Motor neuron (in vitro differentiated cells): ENCODE results near the gene PTGS1. TPM values are rescaled to one million over a fixed set of nuclear protein-coding genes. Genes with fewer than 3 reads are reported as not detected.

ENCODE experiments used
- ATAC-seq, 8 experiments: fragments of 200-7000 bp; cut with Tn5 transposase; replicated peaks in 6 of 8; 2 replicates each; pipeline ENCODE4 v1.8.0; 2021; ENCODE audit warnings: mild to moderate bottlenecking in 8 of 8, moderate library complexity in 8 of 8
- H3K27ac ChIP-seq, 2 donors: fragments of 250-450 bp; sonication (Bioruptor Pico); 2 replicates each; pipeline ENCODE4 v1.9.0; 2021; ENCODE audit warnings: antibody characterized with exemption in 2 of 2, mild to moderate bottlenecking in 2 of 2, moderate library complexity in 1 of 2
- H3K4me1 ChIP-seq, 2 donors: fragments of 250-450 bp; sonication (Bioruptor Pico); replicated peaks in 1 of 2; 2 replicates each; pipeline ENCODE4 v1.6.1; 2021; ENCODE audit warnings: antibody characterized with exemption in 2 of 2, mild to moderate bottlenecking in 2 of 2, moderate library complexity in 1 of 2
- H3K4me3 ChIP-seq, 5 donors: fragments of 250-450 bp; sonication (Bioruptor Pico); 2 replicates each; pipeline ENCODE4 v1.9.0; 2021; ENCODE audit warnings: antibody characterized with exemption in 5 of 5, mild to moderate bottlenecking in 5 of 5, moderate library complexity in 4 of 5
- WGBS, 10 experiments: fragments of 450-650 bp; shearing (Covaris generic); methylation state at CpG; one replicate each; pipeline ENCODE4 v1.0.0; 2022; 5-methylcytosine and 5-hydroxymethylcytosine counted together
- in situ Hi-C, 9 experiments: fragments of 400-800 bp; cut with MboI; loops; one replicate each; pipeline ENCODE4 v1.15.0; 2021; ENCODE audit warnings: low sequenced_read_pairs in 9 of 9, low pct_unique_long_range_greater_than_20kb in 2 of 9; ENCODE audit not compliant: unreplicated experiment in 9 of 9
- total RNA-seq, 8 experiments: library from RNA; unstranded; fragments of 300-600 nt; gene quantifications; 2 replicates each; pipeline versions ENCODE4 v1.2.3 to v1.2.4, GENCODE V29; 2022

The PTGS1 gene
- total RNA-seq, 8 experiments from 2014 or later, result 0.05 to 3.2 (median 0.24) TPM

DNA sequence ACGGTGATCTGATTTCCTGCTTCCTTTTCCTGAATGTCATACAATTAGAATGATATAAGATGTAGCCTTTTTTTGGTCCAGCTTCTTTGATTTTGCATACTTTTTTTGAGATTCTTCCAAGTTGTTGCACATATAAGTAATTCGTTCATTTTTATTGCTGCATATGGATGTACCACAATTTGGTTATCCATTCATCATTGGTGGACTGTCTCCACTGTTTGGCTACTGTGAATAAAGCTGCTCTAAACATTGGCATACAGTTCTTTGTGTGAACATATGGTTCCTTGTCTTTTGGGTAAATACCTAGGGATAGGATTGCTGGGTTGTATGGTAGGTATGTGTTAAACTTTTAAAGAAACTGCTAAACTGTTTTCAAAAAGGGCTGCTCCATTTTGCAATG, 54.3 kb downstream of the PTGS1 start:
- no peaks in the 10 kb centered on the region for H3K4me1 ChIP-seq
- H3K27ac ChIP-seq, result no peak overlapping the region
- 0 to 75% (median 37%) methylated on average over 1 to 2 of the region's 2 CpGs for WGBS, 10 experiments
- in situ Hi-C loops, result no loop called here
- ATAC-seq, result peak in 2 of 8 experiments; percentile 58 to 67
- no peak overlapping the region for H3K4me3 ChIP-seq

DNA sequence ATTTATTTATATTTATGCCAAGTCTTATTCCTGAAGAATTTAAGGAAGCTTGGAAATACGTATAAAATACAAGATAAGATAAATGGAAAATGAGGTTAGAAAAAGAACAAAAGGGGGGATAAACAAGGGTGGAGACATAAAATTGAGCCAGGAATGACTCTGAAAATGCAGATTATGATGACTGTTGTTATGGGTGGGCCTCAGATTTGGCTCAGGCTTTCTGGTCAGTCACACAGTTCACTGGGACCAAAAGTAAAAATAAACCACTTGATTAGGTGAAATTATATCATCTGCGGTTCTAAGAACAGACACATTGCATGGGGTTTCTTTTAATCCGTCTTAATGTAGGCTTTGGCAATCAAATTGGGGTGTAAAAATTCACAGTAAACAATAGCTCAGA, 55.9 kb downstream of the PTGS1 start:
- 5 to 81% (median 58%) methylated on average over 1 to 3 of the region's 3 CpGs for WGBS, 10 experiments
- in situ Hi-C loops, result no loop called here
- peak in 2 of 8 experiments; percentile 81 to 90 for ATAC-seq
- Histone ChIP-seq H3K4me1 (no peaks in the 10 kb centered on the region), H3K27ac (no peak overlapping the region), H3K4me3 (no peak overlapping the region)

DNA sequence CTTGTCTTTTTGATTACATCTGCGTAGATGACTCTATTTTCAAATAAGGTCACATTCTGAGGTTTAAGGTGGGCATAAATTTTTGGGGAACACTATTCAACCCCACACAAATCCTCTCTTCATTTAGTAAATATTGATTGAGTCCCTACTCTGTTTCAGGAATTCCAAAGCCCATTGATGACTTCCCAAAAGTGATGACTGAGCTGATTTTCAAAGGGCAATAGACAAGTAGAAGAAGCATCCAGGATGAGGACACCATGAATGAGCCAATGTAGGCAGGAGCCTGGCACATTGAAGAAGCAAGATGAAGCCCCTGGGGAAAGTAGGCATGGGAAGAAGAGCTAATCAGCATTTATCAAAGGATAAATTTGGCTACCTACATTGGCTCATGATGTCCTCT, 71.7 kb downstream of the PTGS1 start:
- Histone ChIP-seq H3K27ac (no peak overlapping the region), H3K4me3 (no peak overlapping the region), H3K4me1 (no peaks in the 10 kb centered on the region)
- 17 to 80% (median 50%) methylated on average over 1 of the region's 1 CpG; no CpG with 5 or more reads in 3 of the 10 experiments for WGBS, 10 experiments
- in situ Hi-C loops, result no loop called here
- ATAC-seq, result no peak

DNA sequence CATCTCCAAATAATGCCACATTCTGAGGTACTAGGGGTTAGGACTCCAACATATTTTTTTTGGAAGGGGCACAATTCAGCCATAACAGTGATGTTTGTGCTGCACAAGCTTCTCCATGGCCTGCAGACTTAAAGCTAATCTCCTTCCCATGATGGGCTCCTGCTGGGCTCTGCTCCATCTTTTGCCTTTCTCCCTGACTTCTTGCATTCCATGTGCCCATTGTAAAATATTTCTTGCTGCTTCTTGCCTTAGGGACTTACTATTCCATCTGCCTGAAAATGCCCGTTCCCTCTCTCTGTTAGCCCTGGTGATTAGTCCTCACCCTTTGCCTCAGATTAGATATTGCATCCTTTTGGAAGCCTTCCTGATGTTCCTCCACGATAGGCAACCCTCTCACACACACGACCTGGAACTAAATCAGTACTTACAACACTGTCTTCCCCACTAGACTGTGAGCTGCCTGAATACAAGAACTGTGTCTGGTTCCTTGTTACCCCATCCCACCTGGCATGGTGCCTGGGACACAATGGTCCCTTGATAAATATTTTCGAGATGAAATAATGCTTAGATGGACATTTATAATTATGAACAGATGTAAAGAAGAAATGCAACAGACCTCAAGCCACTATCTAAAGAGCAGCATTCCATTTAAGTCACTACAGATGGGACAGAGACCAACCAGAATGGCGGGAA, 73.4 kb downstream of the PTGS1 start:
- WGBS, 10 experiments, result 0 to 78% (median 24%) methylated on average over 1 to 5 of the region's 5 CpGs; no CpG with 5 or more reads in 1 of the 10 experiments
- no peak for ATAC-seq
- in situ Hi-C loops, result no loop called here
- Histone ChIP-seq H3K27ac (no peak overlapping the region), H3K4me1 (no peaks in the 10 kb centered on the region), H3K4me3 (no peak overlapping the region)

Other genes with a start within 250 kb of the PTGS1 start
- 100 to 1,000 TPM in 1 of 8 experiments, 10 to 100 TPM in 7; 40.9 to 119 (median 64.1) TPM for gene NDUFA8, start 211.2 kb upstream of the PTGS1 start, total RNA-seq
- 10 to 100 TPM in 1 of 8 experiments, 1 to 10 TPM in 3, under 1 TPM in 1, not detected in 3; 0.54 to 43.3 (median 1.2) TPM for gene MORN5, start 211.1 kb upstream of the PTGS1 start, total RNA-seq
- gene LHX6, start 142.1 kb upstream of the PTGS1 start, total RNA-seq, result 1 to 10 TPM in 2 of 8 experiments, under 1 TPM in 6; 0.14 to 3.9 (median 0.60) TPM
- 10 to 100 TPM; 11.7 to 19.2 (median 15.4) TPM for gene RBM18, start 106.2 kb upstream of the PTGS1 start, total RNA-seq
- 10 to 100 TPM; 23.1 to 81.6 (median 31.1) TPM for gene MRRF, start 106.1 kb upstream of the PTGS1 start, total RNA-seq
- gene OR1J1, start 106.9 kb downstream of the PTGS1 start, total RNA-seq, result under 1 TPM in 2 of 8 experiments, not detected in 6; 0.33 to 0.80 TPM
- not detected for gene OR1J2, start 139.8 kb downstream of the PTGS1 start, total RNA-seq
- 1 to 10 TPM in 1 of 8 experiments, under 1 TPM in 1, not detected in 6; 0.21 to 1.3 TPM for gene OR1J4, start 148.1 kb downstream of the PTGS1 start, total RNA-seq
- under 1 TPM in 3 of 8 experiments, not detected in 5; 0.23 to 0.49 (median 0.43) TPM for gene OR1N1, start 156.3 kb downstream of the PTGS1 start, total RNA-seq
- gene OR1N2, start 182.1 kb downstream of the PTGS1 start, total RNA-seq, result under 1 TPM in 2 of 8 experiments, not detected in 6; 0.45 to 0.62 TPM
- under 1 TPM in 4 of 8 experiments, not detected in 4; 0.13 to 0.66 (median 0.26) TPM for gene OR1L8, start 212.4 kb downstream of the PTGS1 start, total RNA-seq
- gene OR1Q1, start 243.7 kb downstream of the PTGS1 start, total RNA-seq, result under 1 TPM in 1 of 8 experiments, not detected in 7; 0.97 TPM